ENCODE data around the gene C11orf54. TPM values are rescaled to one million over a fixed set of nuclear protein-coding genes. Genes with fewer than 3 reads are reported as not detected.

C11orf54 gene
- total and polyA plus RNA-seq, 2 donors (not counting 3 experiments of a cell fraction or from before 2014, with no cell fraction given) = 4.2 to 18.7 TPM

- intact Hi-C loops (cut with micrococcal nuclease) = loop anchor here (10.0 kb wide), 1 partner anchor 703 kb away; the partner anchor contains the start of genes ANKRD49 and MRE11
- Histone ChIP-seq H3K4me3 (replicated peaks in 1 of 3; ENCODE audit: insufficient read depth in 1 of 3, low read depth in 1 of 3, low read length in 3 of 3) (no peak overlapping the region), H3K27me3 (ENCODE audit: control insufficient read depth in 2 of 2, insufficient read depth in 2 of 2, low read length in 2 of 2) (no peaks in the 10 kb centered on the region), H3K4me1 (ENCODE audit: control insufficient read depth, extremely low read depth, insufficient read depth, low read length) (peaks cover 5% of the 10 kb centered on the region), H3K9ac (replicated peaks; ENCODE audit: extremely low read depth, insufficient read depth, low read length) (no peak overlapping the region), H4K20me1 (replicated peaks; ENCODE audit: control insufficient read depth, extremely low read depth, insufficient read depth, low read length) (peaks cover 4% of the 10 kb centered on the region), H2AFZ (ENCODE audit: low read depth, low read length) (no peak overlapping the region), H3K36me3 (ENCODE audit: control insufficient read depth in 2 of 2, extremely low read depth in 1 of 2, insufficient read depth in 2 of 2, low read length in 2 of 2) (peaks cover 12 to 24% of the 10 kb centered on the region in 2 experiments), H3K79me2 (ENCODE audit: control insufficient read depth, insufficient read depth, low read length) (peaks cover 43% of the 10 kb centered on the region), H3K9me3 (replicated peaks; ENCODE audit: control insufficient read depth, insufficient read depth, low read length) (no peaks in the 10 kb centered on the region), H3K4me2 (ENCODE audit: insufficient read depth, low read length) (no peak overlapping the region), H3K27ac (ENCODE audit: insufficient read depth, low read depth, low read length) (no peak overlapping the region), H3K9me1 (replicated peaks; ENCODE audit: control insufficient read depth, extremely low read depth, insufficient read depth, low read length) (no peaks in the 10 kb centered on the region)
- TF ChIP-seq GATA2 (IDR thresholded peaks at IDR 0.05; ENCODE audit: insufficient read depth, insufficient read length, low read depth, low read length) (no peak), CTCF (IDR thresholded peaks at IDR 0.05; ENCODE audit: extremely low read depth in 1 of 2, insufficient read depth in 1 of 2, low read depth in 1 of 2, low read length in 2 of 2) (no peak), POLR2A (IDR thresholded peaks at IDR 0.05; ENCODE audit: low read depth, low read length) (no peak), MAX (IDR thresholded peaks at IDR 0.05; ENCODE audit: insufficient read depth, insufficient read length) (no peak), JUN (IDR thresholded peaks at IDR 0.05; ENCODE audit: borderline replicate concordance, insufficient read depth, insufficient read length, low read depth) (no peak), POLR2AphosphoS5 (IDR thresholded peaks at IDR 0.05; ENCODE audit: insufficient read depth, low read depth, low read length) (no peak), MYC (IDR thresholded peaks at IDR 0.05; ENCODE audit: low read depth, low read length) (no peak), FOS (IDR thresholded peaks at IDR 0.05; ENCODE audit: borderline replicate concordance, insufficient read depth, low read length) (no peak), EZH2 (IDR thresholded peaks at IDR 0.05; ENCODE audit: borderline replicate concordance, low read depth, low read length, severe bottlenecking) (no peak)
- CTCF ChIA-PET = interaction anchor here (1.8 kb wide), 1 partner anchor 7 kb away, joined by 5 read pairs; no protein-coding TSS in a partner anchor
- POLR2A ChIA-PET = no interaction called here
- FAIRE-seq = no peak
- no TSS peak for BruUV-seq (replicated peaks)
- no peak for DNase-seq (ENCODE audit: low read depth, low spot score)
- dilution Hi-C loops (cut with MboI; ENCODE audit: extremely low pct_ligation_motif_present, low sequenced_read_pairs) = no loop called here
These were observed 50.0 kb downstream of the C11orf54 start for GRCh38 chr11:93791493-93791892.
